WTC11 (cell line): ENCODE data around the gene KLB. TPM values are rescaled to one million over a fixed set of nuclear protein-coding genes. Genes with fewer than 3 reads are reported as not detected.

Experiments
- ATF1 ChIP-seq: sonication (generic); formaldehyde crosslinking; IDR thresholded peaks from 2 replicates; pipeline ENCODE4 v1.8.1; 2023; ENCODE audit warnings: mild to moderate bottlenecking, moderate library complexity, missing genetic modification reagents
- ESRRA ChIP-seq: sonication (generic); formaldehyde crosslinking; IDR thresholded peaks from 2 replicates; pipeline ENCODE4 v1.8.1; 2022; ENCODE audit warnings: mild to moderate bottlenecking, missing genetic modification reagents, borderline replicate concordance
- FOXJ3 ChIP-seq: sonication (generic); formaldehyde crosslinking; IDR thresholded peaks from 2 replicates; pipeline ENCODE4 v1.9.0; 2021; ENCODE audit warnings: missing genetic modification reagents, mild to moderate bottlenecking, borderline replicate concordance
- FOXP1 ChIP-seq: sonication (generic); formaldehyde crosslinking; IDR thresholded peaks from 2 replicates; pipeline ENCODE4 v1.8.0; 2022; ENCODE audit warnings: missing genetic modification reagents, mild to moderate bottlenecking, moderate library complexity, borderline replicate concordance
- GTF2I ChIP-seq: fragments of 250-450 bp; sonication (Bioruptor Pico); conservative IDR thresholded peaks from 2 replicates; pipeline ENCODE4 v1.4.0; 2021; ENCODE audit warnings: mild to moderate bottlenecking
- KAT7 ChIP-seq: sonication (generic); formaldehyde crosslinking; IDR thresholded peaks from 2 replicates; pipeline ENCODE4 v1.8.1; 2023; ENCODE audit warnings: missing genetic modification reagents, mild to moderate bottlenecking, borderline replicate concordance
- MYBL2 ChIP-seq: sonication (generic); formaldehyde crosslinking; IDR thresholded peaks from 2 replicates; pipeline ENCODE4 v1.8.1; 2023; ENCODE audit warnings: mild to moderate bottlenecking, moderate library complexity, missing genetic modification reagents
- NFATC4 ChIP-seq: fragments of 250-450 bp; sonication (Bioruptor Pico); IDR thresholded peaks from 2 replicates; pipeline ENCODE4 v1.9.0; 2021; ENCODE audit warnings: mild to moderate bottlenecking
- NFYB ChIP-seq: sonication (generic); formaldehyde crosslinking; conservative IDR thresholded peaks from 2 replicates; pipeline ENCODE4 v1.8.0; 2022; ENCODE audit warnings: low read depth, missing genetic modification reagents
- NR2C2 ChIP-seq: sonication (generic); formaldehyde crosslinking; IDR thresholded peaks from 2 replicates; pipeline ENCODE4 v1.8.0; 2022; ENCODE audit warnings: mild to moderate bottlenecking, missing genetic modification reagents
- NR3C1 ChIP-seq: sonication (generic); formaldehyde crosslinking; conservative IDR thresholded peaks from 2 replicates; pipeline ENCODE4 v1.8.1; 2023; ENCODE audit warnings: low read depth, mild to moderate bottlenecking, missing genetic modification reagents
- OVOL2 ChIP-seq: fragments of 250-450 bp; sonication (Bioruptor Pico); IDR thresholded peaks from 2 replicates; pipeline ENCODE4 v1.9.0; 2021; ENCODE audit warnings: mild to moderate bottlenecking, borderline replicate concordance
- SOX15 ChIP-seq: fragments of 250-450 bp; sonication (Bioruptor Pico); IDR thresholded peaks from 2 replicates; pipeline ENCODE4 v1.9.0; 2021; ENCODE audit warnings: mild to moderate bottlenecking
- SP1 ChIP-seq: sonication (generic); formaldehyde crosslinking; conservative IDR thresholded peaks from 2 replicates; pipeline ENCODE4 v1.8.1; 2022; ENCODE audit warnings: missing genetic modification reagents
- TCF7 ChIP-seq: sonication (generic); formaldehyde crosslinking; IDR thresholded peaks from 2 replicates; pipeline ENCODE4 v1.8.0; 2022; ENCODE audit warnings: mild to moderate bottlenecking, low read depth, missing genetic modification reagents, moderate library complexity
- ZBTB21 ChIP-seq: sonication (generic); formaldehyde crosslinking; IDR thresholded peaks from 2 replicates; pipeline ENCODE4 v1.8.1; 2023; ENCODE audit warnings: mild to moderate bottlenecking, missing genetic modification reagents, borderline replicate concordance
- ZNF219 ChIP-seq: sonication (generic); formaldehyde crosslinking; IDR thresholded peaks from 2 replicates; pipeline ENCODE4 v1.8.0; 2023; ENCODE audit warnings: missing genetic modification reagents, mild to moderate bottlenecking, borderline replicate concordance
- ZNF232 ChIP-seq: sonication (generic); formaldehyde crosslinking; IDR thresholded peaks from 2 replicates; pipeline ENCODE4 v1.8.0; 2022; ENCODE audit warnings: mild to moderate bottlenecking, missing genetic modification reagents
- ZNF263 ChIP-seq: sonication (generic); formaldehyde crosslinking; IDR thresholded peaks from 2 replicates; pipeline ENCODE4 v1.8.1; 2022; ENCODE audit warnings: low read depth, mild to moderate bottlenecking, moderate library complexity, missing genetic modification reagents
- ZNF671 ChIP-seq: fragments of 250-450 bp; sonication (Bioruptor Pico); IDR thresholded peaks from 2 replicates; pipeline ENCODE4 v1.8.0; 2021; ENCODE audit warnings: mild to moderate bottlenecking
- total RNA-seq: library from RNA; stranded (reverse); gene quantifications from 3 replicates; pipeline ENCODE4 v1.2.3, GENCODE V29; 2021
- TF ChIP-seq, protein P1 (sequence below): fragments of 200-600 bp; IDR thresholded peaks from 2 replicates; pipeline ENCODE4 v1.8.0; 2022; ENCODE audit warnings: antibody characterized with exemption
- TF ChIP-seq, protein P2 (sequence below): sonication (generic); formaldehyde crosslinking; IDR thresholded peaks from 2 replicates; pipeline ENCODE4 v1.8.1; 2023; ENCODE audit warnings: mild to moderate bottlenecking, missing genetic modification reagents, borderline replicate concordance
- TF ChIP-seq, protein P3 (sequence below): sonication (generic); formaldehyde crosslinking; IDR thresholded peaks from 2 replicates; pipeline ENCODE4 v1.8.0; 2022; ENCODE audit warnings: mild to moderate bottlenecking, missing genetic modification reagents
- TF ChIP-seq, protein P4 (sequence below): fragments of 250-450 bp; sonication (Bioruptor Pico); IDR thresholded peaks from 2 replicates; pipeline ENCODE4 v1.9.0; 2021; ENCODE audit warnings: mild to moderate bottlenecking
- TF ChIP-seq, protein P5 (sequence below): fragments of 250-450 bp; sonication (Bioruptor Pico); IDR thresholded peaks from 2 replicates; pipeline ENCODE4 v1.9.0; 2021; ENCODE audit warnings: mild to moderate bottlenecking

Gene KLB
- total RNA-seq, 1 experiment from 2014 or later = not detected

DNA sequence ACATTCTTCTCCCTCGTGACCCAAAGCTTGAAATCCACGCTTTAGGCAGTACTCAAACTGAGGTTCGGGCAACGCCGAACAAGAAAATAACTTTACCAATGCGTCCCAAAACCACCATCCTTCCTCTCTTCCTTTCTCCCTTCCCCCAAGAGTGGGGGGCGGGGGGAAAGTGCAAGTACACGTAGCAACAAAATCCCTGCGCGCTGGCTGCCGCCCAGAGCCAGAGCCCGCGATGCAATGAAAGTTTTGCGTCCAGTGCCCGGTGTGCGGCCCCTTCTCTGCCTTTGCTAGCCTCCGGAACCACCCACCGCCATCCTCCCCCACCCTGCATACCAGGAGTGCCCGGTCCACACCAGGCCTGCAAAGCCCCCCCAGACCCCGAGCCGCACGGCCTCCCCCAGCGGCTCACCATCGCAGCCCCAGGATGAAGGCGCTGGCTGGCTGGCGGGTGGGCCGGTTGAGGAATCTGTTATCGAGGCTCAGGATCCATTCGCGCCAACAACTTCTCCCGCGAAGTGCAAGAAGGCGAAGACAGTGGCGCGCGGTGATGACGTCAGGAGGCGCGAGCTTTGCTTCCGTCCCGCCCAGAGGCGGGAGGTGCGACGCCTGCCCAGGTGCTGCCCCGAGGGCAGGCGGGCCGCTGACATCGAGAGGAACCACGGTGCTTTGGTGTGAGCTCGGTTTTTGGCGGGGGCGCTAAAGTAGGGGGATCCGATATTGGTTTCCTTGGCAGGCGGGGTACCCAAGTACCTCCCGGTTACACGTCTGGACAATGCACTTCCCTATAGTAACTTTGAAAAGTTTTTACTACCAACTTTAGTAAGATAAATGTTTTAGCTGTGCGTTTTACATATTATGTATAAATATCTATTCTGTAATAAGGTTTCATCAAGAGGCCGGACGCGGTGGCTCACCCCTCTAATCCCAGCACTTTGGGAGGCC, 40.6 kb upstream of the KLB start, which contains the start of gene RFC1 (continued):
- TF ChIP-seq ZNF263 (CRISPR knock-in tag) (0 out of 2 replicates have a peak, but pooled peaks have one; percentile 64), MYBL2 (peak; percentile 99), NFYB (CRISPR knock-in tag) (peak; percentile 65), ESRRA (CRISPR knock-in tag) (peak; percentile 99), NR2C2 (CRISPR knock-in tag) (peak; percentile 89), ZNF219 (peak; percentile 90), GTF2I (CRISPR knock-in tag) (no peak), KAT7 (CRISPR knock-in tag) (peak; percentile 99), TCF7 (peak; percentile 97), FOXJ3 (peak; percentile 95), NR3C1 (CRISPR knock-in tag) (peak; percentile 96; the same call in 1 of the 2 replicates), SOX15 (no peak), OVOL2 (CRISPR knock-in tag) (no peak), NFATC4 (CRISPR knock-in tag) (no peak), ZNF671 (no peak), FOXP1 (CRISPR knock-in tag) (peak; percentile 100), ATF1 (peak; percentile 99), ZBTB21 (CRISPR knock-in tag) (peak; percentile 98), SP1 (CRISPR knock-in tag) (peak; percentile 96), ZNF232 (CRISPR knock-in tag) (peak; percentile 100)
- TF ChIP-seq, protein P1, sequence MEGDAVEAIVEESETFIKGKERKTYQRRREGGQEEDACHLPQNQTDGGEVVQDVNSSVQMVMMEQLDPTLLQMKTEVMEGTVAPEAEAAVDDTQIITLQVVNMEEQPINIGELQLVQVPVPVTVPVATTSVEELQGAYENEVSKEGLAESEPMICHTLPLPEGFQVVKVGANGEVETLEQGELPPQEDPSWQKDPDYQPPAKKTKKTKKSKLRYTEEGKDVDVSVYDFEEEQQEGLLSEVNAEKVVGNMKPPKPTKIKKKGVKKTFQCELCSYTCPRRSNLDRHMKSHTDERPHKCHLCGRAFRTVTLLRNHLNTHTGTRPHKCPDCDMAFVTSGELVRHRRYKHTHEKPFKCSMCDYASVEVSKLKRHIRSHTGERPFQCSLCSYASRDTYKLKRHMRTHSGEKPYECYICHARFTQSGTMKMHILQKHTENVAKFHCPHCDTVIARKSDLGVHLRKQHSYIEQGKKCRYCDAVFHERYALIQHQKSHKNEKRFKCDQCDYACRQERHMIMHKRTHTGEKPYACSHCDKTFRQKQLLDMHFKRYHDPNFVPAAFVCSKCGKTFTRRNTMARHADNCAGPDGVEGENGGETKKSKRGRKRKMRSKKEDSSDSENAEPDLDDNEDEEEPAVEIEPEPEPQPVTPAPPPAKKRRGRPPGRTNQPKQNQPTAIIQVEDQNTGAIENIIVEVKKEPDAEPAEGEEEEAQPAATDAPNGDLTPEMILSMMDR = no peak
- TF ChIP-seq, protein P2, sequence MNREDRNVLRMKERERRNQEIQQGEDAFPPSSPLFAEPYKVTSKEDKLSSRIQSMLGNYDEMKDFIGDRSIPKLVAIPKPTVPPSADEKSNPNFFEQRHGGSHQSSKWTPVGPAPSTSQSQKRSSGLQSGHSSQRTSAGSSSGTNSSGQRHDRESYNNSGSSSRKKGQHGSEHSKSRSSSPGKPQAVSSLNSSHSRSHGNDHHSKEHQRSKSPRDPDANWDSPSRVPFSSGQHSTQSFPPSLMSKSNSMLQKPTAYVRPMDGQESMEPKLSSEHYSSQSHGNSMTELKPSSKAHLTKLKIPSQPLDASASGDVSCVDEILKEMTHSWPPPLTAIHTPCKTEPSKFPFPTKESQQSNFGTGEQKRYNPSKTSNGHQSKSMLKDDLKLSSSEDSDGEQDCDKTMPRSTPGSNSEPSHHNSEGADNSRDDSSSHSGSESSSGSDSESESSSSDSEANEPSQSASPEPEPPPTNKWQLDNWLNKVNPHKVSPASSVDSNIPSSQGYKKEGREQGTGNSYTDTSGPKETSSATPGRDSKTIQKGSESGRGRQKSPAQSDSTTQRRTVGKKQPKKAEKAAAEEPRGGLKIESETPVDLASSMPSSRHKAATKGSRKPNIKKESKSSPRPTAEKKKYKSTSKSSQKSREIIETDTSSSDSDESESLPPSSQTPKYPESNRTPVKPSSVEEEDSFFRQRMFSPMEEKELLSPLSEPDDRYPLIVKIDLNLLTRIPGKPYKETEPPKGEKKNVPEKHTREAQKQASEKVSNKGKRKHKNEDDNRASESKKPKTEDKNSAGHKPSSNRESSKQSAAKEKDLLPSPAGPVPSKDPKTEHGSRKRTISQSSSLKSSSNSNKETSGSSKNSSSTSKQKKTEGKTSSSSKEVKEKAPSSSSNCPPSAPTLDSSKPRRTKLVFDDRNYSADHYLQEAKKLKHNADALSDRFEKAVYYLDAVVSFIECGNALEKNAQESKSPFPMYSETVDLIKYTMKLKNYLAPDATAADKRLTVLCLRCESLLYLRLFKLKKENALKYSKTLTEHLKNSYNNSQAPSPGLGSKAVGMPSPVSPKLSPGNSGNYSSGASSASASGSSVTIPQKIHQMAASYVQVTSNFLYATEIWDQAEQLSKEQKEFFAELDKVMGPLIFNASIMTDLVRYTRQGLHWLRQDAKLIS (CRISPR knock-in tag) = peak; percentile 98
- TF ChIP-seq, protein P3, sequence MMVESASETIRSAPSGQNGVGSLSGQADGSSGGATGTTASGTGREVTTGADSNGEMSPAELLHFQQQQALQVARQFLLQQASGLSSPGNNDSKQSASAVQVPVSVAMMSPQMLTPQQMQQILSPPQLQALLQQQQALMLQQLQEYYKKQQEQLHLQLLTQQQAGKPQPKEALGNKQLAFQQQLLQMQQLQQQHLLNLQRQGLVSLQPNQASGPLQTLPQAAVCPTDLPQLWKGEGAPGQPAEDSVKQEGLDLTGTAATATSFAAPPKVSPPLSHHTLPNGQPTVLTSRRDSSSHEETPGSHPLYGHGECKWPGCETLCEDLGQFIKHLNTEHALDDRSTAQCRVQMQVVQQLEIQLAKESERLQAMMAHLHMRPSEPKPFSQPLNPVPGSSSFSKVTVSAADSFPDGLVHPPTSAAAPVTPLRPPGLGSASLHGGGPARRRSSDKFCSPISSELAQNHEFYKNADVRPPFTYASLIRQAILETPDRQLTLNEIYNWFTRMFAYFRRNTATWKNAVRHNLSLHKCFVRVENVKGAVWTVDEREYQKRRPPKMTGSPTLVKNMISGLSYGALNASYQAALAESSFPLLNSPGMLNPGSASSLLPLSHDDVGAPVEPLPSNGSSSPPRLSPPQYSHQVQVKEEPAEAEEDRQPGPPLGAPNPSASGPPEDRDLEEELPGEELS = peak; percentile 100
- TF ChIP-seq, protein P4, sequence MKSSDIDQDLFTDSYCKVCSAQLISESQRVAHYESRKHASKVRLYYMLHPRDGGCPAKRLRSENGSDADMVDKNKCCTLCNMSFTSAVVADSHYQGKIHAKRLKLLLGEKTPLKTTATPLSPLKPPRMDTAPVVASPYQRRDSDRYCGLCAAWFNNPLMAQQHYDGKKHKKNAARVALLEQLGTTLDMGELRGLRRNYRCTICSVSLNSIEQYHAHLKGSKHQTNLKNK (CRISPR knock-in tag) = no peak
- TF ChIP-seq, protein P5, sequence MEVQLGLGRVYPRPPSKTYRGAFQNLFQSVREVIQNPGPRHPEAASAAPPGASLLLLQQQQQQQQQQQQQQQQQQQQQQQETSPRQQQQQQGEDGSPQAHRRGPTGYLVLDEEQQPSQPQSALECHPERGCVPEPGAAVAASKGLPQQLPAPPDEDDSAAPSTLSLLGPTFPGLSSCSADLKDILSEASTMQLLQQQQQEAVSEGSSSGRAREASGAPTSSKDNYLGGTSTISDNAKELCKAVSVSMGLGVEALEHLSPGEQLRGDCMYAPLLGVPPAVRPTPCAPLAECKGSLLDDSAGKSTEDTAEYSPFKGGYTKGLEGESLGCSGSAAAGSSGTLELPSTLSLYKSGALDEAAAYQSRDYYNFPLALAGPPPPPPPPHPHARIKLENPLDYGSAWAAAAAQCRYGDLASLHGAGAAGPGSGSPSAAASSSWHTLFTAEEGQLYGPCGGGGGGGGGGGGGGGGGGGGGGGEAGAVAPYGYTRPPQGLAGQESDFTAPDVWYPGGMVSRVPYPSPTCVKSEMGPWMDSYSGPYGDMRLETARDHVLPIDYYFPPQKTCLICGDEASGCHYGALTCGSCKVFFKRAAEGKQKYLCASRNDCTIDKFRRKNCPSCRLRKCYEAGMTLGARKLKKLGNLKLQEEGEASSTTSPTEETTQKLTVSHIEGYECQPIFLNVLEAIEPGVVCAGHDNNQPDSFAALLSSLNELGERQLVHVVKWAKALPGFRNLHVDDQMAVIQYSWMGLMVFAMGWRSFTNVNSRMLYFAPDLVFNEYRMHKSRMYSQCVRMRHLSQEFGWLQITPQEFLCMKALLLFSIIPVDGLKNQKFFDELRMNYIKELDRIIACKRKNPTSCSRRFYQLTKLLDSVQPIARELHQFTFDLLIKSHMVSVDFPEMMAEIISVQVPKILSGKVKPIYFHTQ = no peak
